Measurements from ENCODE around the gene HEY2.

DNA sequence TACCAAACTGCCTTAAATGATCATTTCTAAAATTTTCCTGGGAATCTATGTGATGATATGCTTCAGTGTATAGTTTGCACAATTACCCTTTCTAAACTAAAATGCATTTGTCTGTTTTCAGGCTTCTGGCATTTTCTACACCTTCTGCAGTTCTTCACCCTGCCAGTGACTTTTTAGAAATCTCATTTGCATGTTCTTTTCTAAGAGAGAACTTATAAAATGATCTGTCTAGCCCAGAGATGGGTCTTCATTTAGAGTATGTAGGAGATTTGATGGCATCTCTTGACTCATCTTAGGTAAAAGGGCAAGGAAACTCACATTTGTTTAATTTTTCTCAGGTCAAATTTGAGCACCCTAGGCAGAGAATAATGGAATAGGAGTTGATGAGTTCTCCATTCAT, 59.2 kb downstream of the HEY2 start:
- TF ChIP-seq POLR2AphosphoS5 (IDR thresholded peaks at IDR 0.05; ENCODE audit: low read depth, low read length): no peak
- no peak for TF ChIP-seq TAF1 (IDR thresholded peaks at IDR 0.05; ENCODE audit: borderline replicate concordance, low read depth, low read length)
